Panc1 (cell line): ENCODE data around the gene SGK1. TPM values are rescaled to one million over a fixed set of nuclear protein-coding genes. Genes with fewer than 3 reads are reported as not detected.

Experiments
- ATAC-seq: fragments of 200-7000 bp; cut with Tn5 transposase; 2 replicates; pipeline ENCODE4 v1.9.1; 2020; ENCODE audit warnings: mild to moderate bottlenecking, moderate library complexity
- BruUV-seq: library from RNA; stranded (reverse); fragments of 400-500 nt; replicated peaks from 2 replicates; lab custom pipeline; 2021; lab: Mats Ljungman, UMichigan
- CTCF ChIA-PET: fragments of 300-600 bp; sonication (Branson Sonifier 250); formaldehyde crosslinking; loops from one replicate; lab custom pipeline; 2022; ENCODE audit warnings: antibody characterized with exemption; lab: Charles Lee
- POLR2A ChIA-PET: fragments of 300-600 bp; sonication (Branson Sonifier 250); formaldehyde crosslinking; loops from one replicate; lab custom pipeline; 2022; ENCODE audit warnings: antibody characterized with exemption; lab: Charles Lee
- DNase-seq: peaks from one replicate; pipeline ENCODE4 v3.0.0-alpha.2; 2010; ENCODE audit warnings: low read depth, low spot score
- H3K27ac ChIP-seq: 2 replicates; pipeline ENCODE4 v1.5.1; 2011; ENCODE audit warnings: mild to moderate bottlenecking, low read length, inconsistent platforms
- H3K27me3 ChIP-seq: fragments of 200-500 bp; sonication (Bioruptor generic); 2 replicates; pipeline ENCODE4 v1.6.0; 2014; ENCODE audit warnings: low read length, inconsistent platforms; ENCODE audit not compliant: control insufficient read depth, insufficient read depth
- H3K36me3 ChIP-seq: fragments of 200-500 bp; sonication (Bioruptor generic); 2 replicates; pipeline ENCODE4 v1.5.1; 2014; ENCODE audit warnings: inconsistent platforms, mild to moderate bottlenecking, low read length, moderate library complexity; ENCODE audit not compliant: control insufficient read depth, insufficient read depth
- H3K4me1 ChIP-seq: 2 replicates; pipeline ENCODE4 v1.5.1; 2011; ENCODE audit warnings: inconsistent platforms, mild to moderate bottlenecking, low read length, moderate library complexity; ENCODE audit not compliant: control insufficient read depth, insufficient read depth
- H3K4me3 ChIP-seq, 2 experiments: 2 replicates each; pipeline ENCODE4 v1.5.1; 2011 to 2012; ENCODE audit warnings: low read depth in 2 of 2, low read length in 2 of 2, mild to moderate bottlenecking in 2 of 2, inconsistent platforms in 1 of 2, moderate library complexity in 1 of 2
- H3K9me3 ChIP-seq: fragments of 200-500 bp; sonication (Bioruptor generic); 2 replicates; pipeline ENCODE4 v1.5.1; 2014; ENCODE audit warnings: low read depth, mild to moderate bottlenecking, inconsistent platforms, low read length, moderate library complexity; ENCODE audit not compliant: control insufficient read depth, insufficient read depth
- POLR2AphosphoS5 ChIP-seq: IDR thresholded peaks from 2 replicates; pipeline ENCODE4 v1.6.1; 2012; ENCODE audit warnings: mild to moderate bottlenecking, low read depth, low read length, moderate library complexity
- SIN3A ChIP-seq: IDR thresholded peaks from 2 replicates; pipeline ENCODE4 v1.6.1; 2012; ENCODE audit warnings: low read depth, mild to moderate bottlenecking, low read length, moderate library complexity, borderline replicate concordance; ENCODE audit not compliant: insufficient read depth
- TCF7L2 ChIP-seq: IDR thresholded peaks from 2 replicates; pipeline ENCODE4 v1.6.1; 2011; ENCODE audit warnings: mild to moderate bottlenecking, low read depth, low read length, inconsistent platforms
- in situ Hi-C: cut with HindIII; loops from 2 replicates; pipeline ENCODE4 v1.10.0; 2016; ENCODE audit warnings: low sequenced_read_pairs, low pct_unique_long_range_greater_than_20kb
- intact Hi-C: fragments of 100-400 bp; cut with micrococcal nuclease; formaldehyde crosslinking; loops from one replicate; pipeline ENCODE4 v1.10.0; 2022; ENCODE audit not compliant: unreplicated experiment
- total RNA-seq: library from RNA; stranded (reverse); gene quantifications from one replicate; pipeline ENCODE4 v1.2.1, GENCODE V29; 2021; ENCODE audit not compliant: unreplicated experiment
- TF ChIP-seq, protein P1 (sequence below), 2 experiments: IDR thresholded peaks; 2 replicates each; pipeline ENCODE4 v1.6.1; 2011 to 2012; ENCODE audit warnings: low read depth in 2 of 2, control low read depth in 1 of 2, low read length in 1 of 2, mild to moderate bottlenecking in 1 of 2, moderate library complexity in 1 of 2; ENCODE audit not compliant: insufficient read depth in 1 of 2
- TF ChIP-seq, protein P2 (sequence below): fragments of 450-650 bp; IDR thresholded peaks from 2 replicates; pipeline ENCODE4 v1.5.1; 2017; ENCODE audit warnings: mild to moderate bottlenecking

SGK1 gene
- total RNA-seq, 1 experiment from 2014 or later, result 7.5 TPM

DNA sequence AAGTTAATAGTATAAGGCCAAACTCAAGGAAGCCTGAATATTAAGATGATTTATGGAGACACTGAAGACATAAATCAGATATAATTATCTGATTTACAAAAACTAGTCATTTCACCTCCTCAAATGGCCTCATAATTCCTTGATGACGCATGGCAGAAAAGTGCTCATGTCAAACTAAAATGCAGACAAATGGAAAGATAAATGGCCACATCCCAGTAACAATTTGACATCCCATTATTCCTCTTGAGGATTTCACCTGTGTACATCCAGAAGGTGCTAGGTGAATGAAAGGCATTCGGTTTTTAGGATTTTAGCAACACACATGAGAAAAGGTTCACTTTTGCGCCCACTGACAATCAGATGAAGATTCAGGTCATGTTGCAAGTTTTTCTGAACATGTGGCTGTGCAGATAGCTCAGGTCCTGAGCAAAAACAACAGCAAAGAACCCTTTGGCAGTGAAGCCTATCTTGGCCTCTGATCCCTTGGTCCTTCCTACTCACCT is 24.2 kb downstream of the SGK1 start:
- Histone ChIP-seq H3K4me3 (no peak overlapping the region), H3K9me3 (no peaks in the 10 kb centered on the region), H3K36me3 (no peaks in the 10 kb centered on the region), H3K27me3 (no peaks in the 10 kb centered on the region), H3K4me1 (no peaks in the 10 kb centered on the region), H3K27ac (no peak overlapping the region)
- no peak for ATAC-seq
- POLR2A ChIA-PET, result no interaction called here
- in situ Hi-C loops, result no loop called here
- TF ChIP-seq POLR2AphosphoS5, result no peak
- TF ChIP-seq, protein P1, sequence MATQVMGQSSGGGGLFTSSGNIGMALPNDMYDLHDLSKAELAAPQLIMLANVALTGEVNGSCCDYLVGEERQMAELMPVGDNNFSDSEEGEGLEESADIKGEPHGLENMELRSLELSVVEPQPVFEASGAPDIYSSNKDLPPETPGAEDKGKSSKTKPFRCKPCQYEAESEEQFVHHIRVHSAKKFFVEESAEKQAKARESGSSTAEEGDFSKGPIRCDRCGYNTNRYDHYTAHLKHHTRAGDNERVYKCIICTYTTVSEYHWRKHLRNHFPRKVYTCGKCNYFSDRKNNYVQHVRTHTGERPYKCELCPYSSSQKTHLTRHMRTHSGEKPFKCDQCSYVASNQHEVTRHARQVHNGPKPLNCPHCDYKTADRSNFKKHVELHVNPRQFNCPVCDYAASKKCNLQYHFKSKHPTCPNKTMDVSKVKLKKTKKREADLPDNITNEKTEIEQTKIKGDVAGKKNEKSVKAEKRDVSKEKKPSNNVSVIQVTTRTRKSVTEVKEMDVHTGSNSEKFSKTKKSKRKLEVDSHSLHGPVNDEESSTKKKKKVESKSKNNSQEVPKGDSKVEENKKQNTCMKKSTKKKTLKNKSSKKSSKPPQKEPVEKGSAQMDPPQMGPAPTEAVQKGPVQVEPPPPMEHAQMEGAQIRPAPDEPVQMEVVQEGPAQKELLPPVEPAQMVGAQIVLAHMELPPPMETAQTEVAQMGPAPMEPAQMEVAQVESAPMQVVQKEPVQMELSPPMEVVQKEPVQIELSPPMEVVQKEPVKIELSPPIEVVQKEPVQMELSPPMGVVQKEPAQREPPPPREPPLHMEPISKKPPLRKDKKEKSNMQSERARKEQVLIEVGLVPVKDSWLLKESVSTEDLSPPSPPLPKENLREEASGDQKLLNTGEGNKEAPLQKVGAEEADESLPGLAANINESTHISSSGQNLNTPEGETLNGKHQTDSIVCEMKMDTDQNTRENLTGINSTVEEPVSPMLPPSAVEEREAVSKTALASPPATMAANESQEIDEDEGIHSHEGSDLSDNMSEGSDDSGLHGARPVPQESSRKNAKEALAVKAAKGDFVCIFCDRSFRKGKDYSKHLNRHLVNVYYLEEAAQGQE (IDR thresholded peaks at IDR 0.05; ENCODE audit: insufficient read depth in 1 of 2, low read depth in 2 of 2, low read length in 1 of 2), result no peak
- TF ChIP-seq SIN3A, result no peak
- TF ChIP-seq, protein P2, sequence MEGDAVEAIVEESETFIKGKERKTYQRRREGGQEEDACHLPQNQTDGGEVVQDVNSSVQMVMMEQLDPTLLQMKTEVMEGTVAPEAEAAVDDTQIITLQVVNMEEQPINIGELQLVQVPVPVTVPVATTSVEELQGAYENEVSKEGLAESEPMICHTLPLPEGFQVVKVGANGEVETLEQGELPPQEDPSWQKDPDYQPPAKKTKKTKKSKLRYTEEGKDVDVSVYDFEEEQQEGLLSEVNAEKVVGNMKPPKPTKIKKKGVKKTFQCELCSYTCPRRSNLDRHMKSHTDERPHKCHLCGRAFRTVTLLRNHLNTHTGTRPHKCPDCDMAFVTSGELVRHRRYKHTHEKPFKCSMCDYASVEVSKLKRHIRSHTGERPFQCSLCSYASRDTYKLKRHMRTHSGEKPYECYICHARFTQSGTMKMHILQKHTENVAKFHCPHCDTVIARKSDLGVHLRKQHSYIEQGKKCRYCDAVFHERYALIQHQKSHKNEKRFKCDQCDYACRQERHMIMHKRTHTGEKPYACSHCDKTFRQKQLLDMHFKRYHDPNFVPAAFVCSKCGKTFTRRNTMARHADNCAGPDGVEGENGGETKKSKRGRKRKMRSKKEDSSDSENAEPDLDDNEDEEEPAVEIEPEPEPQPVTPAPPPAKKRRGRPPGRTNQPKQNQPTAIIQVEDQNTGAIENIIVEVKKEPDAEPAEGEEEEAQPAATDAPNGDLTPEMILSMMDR, result no peak
- TF ChIP-seq TCF7L2, result no peak
- CTCF ChIA-PET, result no interaction called here
- no peak for DNase-seq
- intact Hi-C loops, result no loop called here
- BruUV-seq, result no TSS peak

DNA sequence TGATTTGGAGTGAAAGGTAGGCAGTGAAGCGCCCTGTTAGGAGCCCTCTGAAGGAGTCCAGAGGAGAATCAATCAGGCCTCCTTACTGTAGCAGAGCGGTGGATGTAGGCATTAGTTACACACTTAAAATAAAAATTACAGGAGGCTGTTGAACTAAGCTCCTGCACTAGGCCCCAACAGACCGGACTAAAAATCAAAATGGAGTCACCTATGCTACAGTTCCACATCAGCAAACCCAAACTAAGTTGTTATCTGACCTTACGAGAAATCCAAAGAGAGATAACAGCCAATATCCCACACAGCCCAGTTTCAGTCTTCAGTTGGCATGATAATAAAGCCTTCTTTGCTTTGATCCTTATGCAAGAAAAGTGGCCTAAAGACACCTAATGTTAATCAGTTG is 26.8 kb downstream of the SGK1 start:
- no TSS peak for BruUV-seq
- intact Hi-C loops, result no loop called here
- no peaks in the 10 kb centered on the region for H3K4me1 ChIP-seq
- in situ Hi-C loops, result no loop called here
- no peaks in the 10 kb centered on the region for H3K9me3 ChIP-seq
- H3K36me3 ChIP-seq, result no peaks in the 10 kb centered on the region
- TF ChIP-seq, protein P1 (IDR thresholded peaks at IDR 0.05; ENCODE audit: insufficient read depth in 1 of 2, low read depth in 2 of 2, low read length in 1 of 2), result no peak
- TF ChIP-seq POLR2AphosphoS5 (no peak), TCF7L2 (no peak), SIN3A (no peak)
- TF ChIP-seq, protein P2, result no peak
- ChIA-PET POLR2A (no interaction called here), CTCF (no interaction called here)
- ATAC-seq, result no peak
- no peaks in the 10 kb centered on the region for H3K27me3 ChIP-seq
- DNase-seq, result no peak
- H3K27ac ChIP-seq, result no peak overlapping the region
- no peak overlapping the region for H3K4me3 ChIP-seq
